RWPE2 (cell line): ENCODE data around the gene TDRD12.

Source experiments
- ATAC-seq: fragments of 200-7000 bp; cut with Tn5 transposase; 3 replicates; pipeline ENCODE4 v1.9.1; 2021; ENCODE audit warnings: low read depth
- DNase-seq: peaks from one replicate; pipeline ENCODE4 v3.0.0-alpha.2; 2020; ENCODE audit warnings: low spot score
- H3K27ac ChIP-seq: fragments of 450-650 bp; 2 replicates; pipeline ENCODE4 v1.5.1; 2017; ENCODE audit warnings: mild to moderate bottlenecking; ENCODE audit not compliant: poor library complexity, severe bottlenecking
- H3K27me3 ChIP-seq: fragments of 250-450 bp; sonication (Bioruptor Pico); 2 replicates; pipeline ENCODE4 v1.5.1; 2021; ENCODE audit warnings: mild to moderate bottlenecking, moderate library complexity; ENCODE audit not compliant: insufficient read depth, poor library complexity, severe bottlenecking
- H3K36me3 ChIP-seq: fragments of 250-450 bp; sonication (Bioruptor Pico); 2 replicates; pipeline ENCODE4 v1.5.1; 2020; ENCODE audit warnings: low read depth, mild to moderate bottlenecking, moderate library complexity
- H3K4me1 ChIP-seq: fragments of 250-450 bp; sonication (Bioruptor Pico); 2 replicates; pipeline ENCODE4 v1.5.1; 2021; ENCODE audit warnings: mild to moderate bottlenecking, moderate library complexity; ENCODE audit not compliant: insufficient read depth, poor library complexity, severe bottlenecking
- H3K4me3 ChIP-seq: fragments of 250-450 bp; sonication (Bioruptor Pico); 2 replicates; pipeline ENCODE4 v1.5.1; 2021; ENCODE audit warnings: mild to moderate bottlenecking, moderate library complexity; ENCODE audit not compliant: severe bottlenecking
- H3K9me3 ChIP-seq: fragments of 250-450 bp; sonication (Bioruptor Pico); 2 replicates; pipeline ENCODE4 v1.5.1; 2021; ENCODE audit warnings: mild to moderate bottlenecking, moderate library complexity; ENCODE audit not compliant: severe bottlenecking
- TF ChIP-seq, protein P1 (sequence below): fragments of 450-650 bp; IDR thresholded peaks from one replicate; pipeline ENCODE4 v1.5.1; 2017; ENCODE audit warnings: mild to moderate bottlenecking, moderate library complexity; ENCODE audit not compliant: poor library complexity, severe bottlenecking

Gene TDRD12

DNA sequence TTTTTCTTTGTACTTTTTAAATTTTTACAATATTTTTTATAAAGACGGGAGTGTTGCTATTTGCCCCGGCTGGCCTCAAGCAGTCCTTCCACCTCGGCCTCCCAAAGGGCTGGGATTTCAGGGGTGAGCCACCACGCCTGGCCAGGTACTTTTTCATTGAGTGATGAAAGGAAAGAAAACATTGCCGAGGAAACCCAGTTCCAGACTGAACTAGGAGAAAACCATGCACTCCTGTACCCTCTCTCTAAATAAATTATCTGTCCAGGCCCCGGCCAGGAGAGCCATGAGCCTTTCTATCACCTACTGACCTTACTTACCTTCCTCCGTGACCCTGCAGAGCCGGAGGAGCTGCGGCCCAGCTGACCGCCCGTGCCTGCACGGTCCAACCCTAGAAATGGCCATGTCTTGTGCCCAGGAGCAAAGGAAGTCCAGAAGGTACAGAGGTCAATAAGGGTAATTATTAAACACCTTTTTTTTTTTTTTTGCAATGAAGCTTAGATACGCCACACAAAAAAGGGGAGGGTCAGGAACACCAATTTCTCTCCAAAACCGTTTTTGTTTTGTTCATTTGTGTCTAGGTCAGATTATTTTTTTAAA, 149.9 kb downstream of the TDRD12 start, which contains the start of gene SLC7A9:
TSS of gene SLC7A9 (minus strand) at position 399 of the 597 bp plus-strand sequence. CDS start 1,233 bp downstream, outside the sequence.
- TF ChIP-seq, protein P1, sequence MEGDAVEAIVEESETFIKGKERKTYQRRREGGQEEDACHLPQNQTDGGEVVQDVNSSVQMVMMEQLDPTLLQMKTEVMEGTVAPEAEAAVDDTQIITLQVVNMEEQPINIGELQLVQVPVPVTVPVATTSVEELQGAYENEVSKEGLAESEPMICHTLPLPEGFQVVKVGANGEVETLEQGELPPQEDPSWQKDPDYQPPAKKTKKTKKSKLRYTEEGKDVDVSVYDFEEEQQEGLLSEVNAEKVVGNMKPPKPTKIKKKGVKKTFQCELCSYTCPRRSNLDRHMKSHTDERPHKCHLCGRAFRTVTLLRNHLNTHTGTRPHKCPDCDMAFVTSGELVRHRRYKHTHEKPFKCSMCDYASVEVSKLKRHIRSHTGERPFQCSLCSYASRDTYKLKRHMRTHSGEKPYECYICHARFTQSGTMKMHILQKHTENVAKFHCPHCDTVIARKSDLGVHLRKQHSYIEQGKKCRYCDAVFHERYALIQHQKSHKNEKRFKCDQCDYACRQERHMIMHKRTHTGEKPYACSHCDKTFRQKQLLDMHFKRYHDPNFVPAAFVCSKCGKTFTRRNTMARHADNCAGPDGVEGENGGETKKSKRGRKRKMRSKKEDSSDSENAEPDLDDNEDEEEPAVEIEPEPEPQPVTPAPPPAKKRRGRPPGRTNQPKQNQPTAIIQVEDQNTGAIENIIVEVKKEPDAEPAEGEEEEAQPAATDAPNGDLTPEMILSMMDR = no peak
- ATAC-seq = no peak
- H3K27ac ChIP-seq = no peak within 1 kb of the TSS
- H3K27me3 ChIP-seq = no peaks in the 10 kb centered on the region
- H3K4me3 ChIP-seq = no peak within 1 kb of the TSS
- DNase-seq = no peak
- no peaks in the 10 kb centered on the region for H3K36me3 ChIP-seq
- no peaks in the 10 kb centered on the region for H3K9me3 ChIP-seq
- no peaks in the 10 kb centered on the region for H3K4me1 ChIP-seq

DNA sequence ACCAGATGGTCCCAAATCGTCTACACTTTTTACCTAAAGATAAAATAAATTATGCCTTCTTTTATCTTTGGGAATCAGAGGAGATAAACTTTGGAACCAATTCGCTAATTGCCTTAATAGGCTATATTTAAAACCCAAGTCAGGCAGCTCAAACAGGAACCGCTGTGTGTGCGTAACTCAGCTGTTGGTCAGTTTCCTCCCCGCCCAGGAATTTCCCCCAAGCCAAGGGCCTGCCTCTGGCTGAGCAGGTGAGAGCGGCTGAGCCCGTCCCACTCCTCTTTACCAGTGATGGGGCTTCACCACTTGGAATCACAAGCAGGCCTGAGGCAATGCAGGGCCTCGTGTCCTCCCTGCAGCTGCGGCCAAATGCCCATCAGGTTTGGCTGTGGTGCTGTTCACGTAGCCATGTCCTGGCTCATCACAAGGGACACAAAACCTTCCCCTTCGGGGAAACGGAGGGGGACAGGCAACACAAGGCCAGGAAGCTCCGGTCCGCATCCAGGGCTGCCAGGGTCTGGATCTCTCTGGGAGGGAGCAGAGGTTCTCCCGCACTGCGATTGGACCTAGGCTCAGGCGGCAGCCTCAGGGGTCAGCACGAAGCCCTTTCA, 150.5 kb downstream of the TDRD12 start:
- Histone ChIP-seq H3K27me3 (no peaks in the 10 kb centered on the region), H3K4me1 (no peaks in the 10 kb centered on the region), H3K9me3 (no peaks in the 10 kb centered on the region), H3K4me3 (no peak overlapping the region), H3K36me3 (no peaks in the 10 kb centered on the region), H3K27ac (no peak overlapping the region)
- DNase-seq = no peak
- TF ChIP-seq, protein P1 = no peak
- no peak for ATAC-seq

DNA sequence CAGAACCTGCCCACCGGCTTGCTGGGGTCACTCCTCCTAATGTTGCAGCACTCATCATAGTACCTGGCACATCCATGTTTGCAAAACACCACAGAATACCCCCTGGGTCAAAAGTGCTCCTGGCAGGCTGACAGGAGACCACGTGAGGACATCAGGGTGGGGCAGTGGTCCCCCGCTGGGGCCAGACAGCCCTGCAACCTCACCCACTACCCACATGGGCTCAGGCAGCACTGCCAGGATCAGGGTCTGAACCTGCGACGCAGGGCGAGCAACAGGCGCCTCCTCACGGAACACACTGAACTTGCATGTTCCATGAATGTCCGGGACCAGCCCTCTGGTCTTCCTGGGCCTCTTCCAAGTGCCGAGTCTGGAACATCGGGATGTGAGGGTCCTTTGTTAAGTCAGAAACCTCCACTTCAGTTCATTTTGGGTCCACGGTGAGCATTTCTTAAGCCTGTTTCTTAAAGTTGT, 151.4 kb downstream of the TDRD12 start:
- DNase-seq = no peak
- no peak overlapping the region for H3K27ac ChIP-seq
- H3K36me3 ChIP-seq = no peaks in the 10 kb centered on the region
- no peak overlapping the region for H3K4me3 ChIP-seq
- TF ChIP-seq, protein P1 = no peak
- no peaks in the 10 kb centered on the region for H3K27me3 ChIP-seq
- no peaks in the 10 kb centered on the region for H3K9me3 ChIP-seq
- ATAC-seq = no peak
- H3K4me1 ChIP-seq = no peaks in the 10 kb centered on the region

DNA sequence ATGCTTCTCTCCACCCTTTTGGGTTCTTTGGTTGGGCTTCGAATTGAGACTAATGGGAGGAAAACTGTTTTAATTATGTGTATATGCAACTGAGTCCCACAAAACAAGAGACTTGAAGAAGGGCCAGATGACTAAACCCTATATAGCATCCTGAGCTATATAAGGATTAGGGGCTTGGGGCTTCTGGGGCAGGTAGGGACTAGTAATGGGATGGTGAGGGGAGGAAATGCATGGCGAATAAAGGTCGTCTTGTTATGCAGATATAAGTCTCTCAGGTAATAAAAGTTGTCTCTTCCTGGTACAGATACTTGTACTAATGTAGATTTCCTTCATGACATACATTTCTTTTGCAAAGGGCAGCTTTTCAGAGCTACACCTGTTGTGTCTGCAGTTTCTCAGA, 152.8 kb downstream of the TDRD12 start:
- no peak overlapping the region for H3K27ac ChIP-seq
- DNase-seq (no peak), ATAC-seq (no peak)
- H3K4me1 ChIP-seq = no peaks in the 10 kb centered on the region
- no peaks in the 10 kb centered on the region for H3K27me3 ChIP-seq
- no peak overlapping the region for H3K4me3 ChIP-seq
- H3K36me3 ChIP-seq = no peaks in the 10 kb centered on the region
- no peaks in the 10 kb centered on the region for H3K9me3 ChIP-seq
- TF ChIP-seq, protein P1 = no peak
